GM19035 (cell line): Measurements from ENCODE around the gene CYP27C1.

Experiments used
- ATAC-seq: cut with Tn5 transposase; IDR thresholded peaks from one replicate; pipeline ENCODE4 v1.9.1; 2021; ENCODE audit not compliant: unreplicated experiment

The CYP27C1 gene

DNA sequence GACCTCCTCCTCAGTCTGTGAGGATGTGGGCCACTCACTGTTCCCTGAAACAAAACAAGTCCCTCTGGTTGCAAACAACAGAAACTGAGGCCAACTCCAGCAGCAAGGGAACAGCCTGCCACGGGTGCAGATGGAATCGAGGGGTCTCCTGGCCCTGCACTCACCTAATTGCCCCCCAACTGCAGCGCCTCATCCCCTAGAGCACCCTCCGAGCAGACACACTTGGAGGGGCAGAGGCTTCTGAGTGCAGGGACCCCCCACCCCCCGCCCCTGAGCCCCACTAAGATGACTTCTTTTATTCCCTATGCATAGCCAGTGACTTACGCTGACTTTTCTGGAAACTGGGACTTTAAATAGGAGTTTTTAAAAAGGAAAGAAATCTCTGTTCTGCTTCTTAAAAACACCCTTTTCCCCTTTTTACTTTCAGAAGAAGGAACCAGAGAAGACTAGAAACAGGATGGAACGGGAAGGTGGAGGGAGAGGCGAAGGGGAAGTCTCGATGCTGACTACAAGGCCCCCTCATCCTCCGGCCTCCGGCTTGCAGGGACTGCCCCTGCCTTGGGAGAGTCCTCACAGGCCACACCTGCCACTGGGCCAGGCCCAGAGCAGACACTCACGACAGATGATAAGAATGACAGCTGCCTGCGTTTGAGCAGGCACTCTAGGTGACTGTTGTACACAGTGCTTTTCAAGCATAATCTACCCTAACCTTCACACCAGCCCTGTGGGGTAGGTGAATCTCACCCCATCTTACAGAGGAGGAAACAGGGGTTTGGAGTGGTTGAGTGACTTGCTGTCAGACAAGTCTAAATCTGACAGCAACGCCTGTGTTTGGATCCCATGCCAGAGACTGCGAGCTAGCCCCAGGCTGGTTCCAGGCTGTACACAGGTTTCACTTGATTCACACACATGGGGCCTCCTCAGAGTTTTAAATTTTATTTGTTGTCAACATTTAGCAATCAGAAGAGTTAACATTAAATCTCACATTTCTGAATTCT, 85.0 kb downstream of the CYP27C1 start:
- ATAC-seq = no peak

DNA sequence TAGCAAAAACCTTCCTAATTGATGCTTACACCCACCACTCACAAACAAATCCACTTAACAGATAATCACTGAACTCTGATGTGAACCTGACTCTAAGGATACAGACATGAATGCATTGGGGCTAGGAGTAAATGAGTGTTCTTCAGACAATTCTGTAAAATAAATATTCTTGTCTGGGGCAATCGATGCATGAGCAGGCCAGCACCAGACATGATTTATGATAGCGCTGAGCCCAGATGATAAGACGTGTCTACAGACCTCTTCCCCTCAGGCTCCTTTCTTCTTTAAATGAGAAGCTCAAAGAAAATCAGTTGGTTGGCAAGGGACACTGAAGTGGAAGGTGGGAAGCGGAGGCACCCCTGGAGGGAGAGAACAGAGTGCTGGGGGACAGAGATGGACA, 85.9 kb downstream of the CYP27C1 start:
- ATAC-seq = no peak
